HuH-7 (cell line): ENCODE results near the gene ZNF727.
"Not testable (repeated sequence)": the region's sequence is repeated elsewhere in the genome, so short reads cannot be mapped to it uniquely, and the experiment has no call there.

Experiments
- DNase-seq: peaks from one replicate; pipeline ENCODE4 v3.0.0; 2011; ENCODE audit warnings: low spot score

ZNF727 gene

DNA sequence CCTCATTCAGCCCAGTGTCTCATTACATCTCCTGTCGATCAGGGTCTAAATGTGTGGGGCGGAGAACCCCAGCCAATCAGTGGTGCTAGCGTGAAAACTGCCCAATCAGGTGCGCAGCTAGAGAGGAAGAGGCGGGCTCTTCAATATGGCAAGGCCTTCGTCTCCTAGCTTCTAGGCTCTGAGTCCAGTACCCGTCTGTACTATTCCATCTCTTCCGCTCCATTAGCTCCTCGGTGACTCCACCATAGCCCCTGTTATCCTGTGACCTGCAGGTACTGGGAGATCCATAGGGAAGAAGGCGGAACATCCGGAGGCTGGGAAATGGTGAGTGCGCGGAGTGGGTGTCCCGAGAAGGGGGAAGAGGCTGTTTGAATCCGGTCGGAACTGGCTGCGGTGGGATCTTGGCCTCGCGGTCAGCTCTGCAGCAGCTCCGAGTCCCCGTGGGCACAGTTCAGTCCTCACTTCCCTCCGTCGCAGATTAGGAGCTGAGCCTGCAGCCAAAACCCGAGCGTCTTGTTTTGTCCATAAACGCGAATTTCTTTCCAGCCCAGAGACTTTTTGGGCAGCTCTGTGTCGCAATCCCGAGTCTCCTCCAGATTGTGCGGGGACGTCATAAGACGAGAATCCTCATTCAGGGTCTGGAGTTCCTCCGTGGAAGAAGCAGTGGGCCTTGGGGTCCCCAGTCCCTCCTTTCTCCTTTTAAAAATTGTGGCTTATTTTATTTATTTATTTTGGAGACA lies at the start of gene ZNF727:
Gene ZNF727 (plus strand): TSS at position 134 of the 740 bp plus-strand sequence. CDS start 188 bp downstream, at position 322.
- no peak for DNase-seq

DNA sequence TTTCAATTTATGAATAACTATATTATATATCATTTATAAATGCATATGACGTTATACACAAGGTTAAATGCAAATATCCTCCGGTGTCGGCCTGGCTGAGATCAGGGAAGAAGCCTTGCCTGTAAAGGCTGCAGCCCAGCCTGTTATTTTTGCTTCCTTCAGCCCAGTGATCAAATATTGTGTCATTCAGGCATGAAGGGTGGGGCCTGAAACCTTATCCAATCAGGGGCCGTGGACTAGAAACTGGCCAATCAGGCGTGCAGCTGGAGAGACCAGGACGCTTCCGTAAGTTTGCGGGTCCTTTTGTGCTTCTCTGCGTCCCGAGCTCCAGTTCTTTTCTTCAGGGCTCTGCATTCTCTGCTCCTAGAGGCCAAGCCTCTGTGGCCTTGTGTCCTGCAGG lies 46.7 kb upstream of the ZNF727 start, which contains the start of gene ZNF722:
Gene ZNF722 (plus strand): TSS at position 301 of the 400 bp plus-strand sequence. CDS start 113 bp downstream, outside the sequence.
- no peak for DNase-seq

- DNase-seq = not testable (repeated sequence)
Measured at GRCh38 chr7:64015496-64015895, 29.7 kb upstream of the ZNF727 start.

DNA sequence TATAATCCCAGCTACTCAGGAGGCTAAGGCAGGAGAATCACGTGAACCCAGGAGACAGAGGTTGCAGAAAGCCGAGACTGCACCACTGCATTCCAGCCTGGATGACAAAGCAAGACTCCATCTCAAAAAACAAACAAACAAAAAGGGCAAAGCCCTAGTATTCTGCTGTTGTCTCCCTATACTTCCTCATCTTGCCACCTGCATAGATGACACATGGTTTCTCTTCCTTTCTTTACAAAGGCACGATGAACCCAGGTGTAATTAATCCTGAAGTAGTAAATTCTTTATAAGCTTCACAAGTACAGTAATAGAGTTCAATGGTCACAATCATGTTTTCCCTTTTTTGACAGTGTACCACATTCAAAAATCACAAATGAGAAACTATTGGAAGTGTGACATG lies 9.8 kb upstream of the ZNF727 start:
- DNase-seq = no peak

DNA sequence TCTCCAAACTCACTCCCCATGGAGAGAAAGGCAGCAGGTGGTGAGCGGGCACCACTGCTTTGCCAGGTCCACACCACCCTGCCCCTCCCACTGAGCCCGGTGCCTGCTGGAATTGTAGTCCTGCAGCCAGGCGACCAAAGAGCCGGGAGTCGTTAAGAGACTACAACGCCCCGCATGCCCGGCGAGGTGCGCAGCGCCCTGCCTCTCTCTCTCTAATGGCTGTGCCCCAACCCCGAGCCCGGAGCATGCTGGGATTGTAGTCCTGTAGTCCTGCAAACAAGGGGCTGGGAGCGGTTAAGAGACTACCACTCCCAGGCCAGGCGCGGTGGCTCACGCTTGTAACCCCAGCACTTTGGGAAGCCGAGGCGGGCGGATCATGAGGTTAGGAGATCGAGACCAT lies 8.1 kb upstream of the ZNF727 start:
- DNase-seq = no peak

DNA sequence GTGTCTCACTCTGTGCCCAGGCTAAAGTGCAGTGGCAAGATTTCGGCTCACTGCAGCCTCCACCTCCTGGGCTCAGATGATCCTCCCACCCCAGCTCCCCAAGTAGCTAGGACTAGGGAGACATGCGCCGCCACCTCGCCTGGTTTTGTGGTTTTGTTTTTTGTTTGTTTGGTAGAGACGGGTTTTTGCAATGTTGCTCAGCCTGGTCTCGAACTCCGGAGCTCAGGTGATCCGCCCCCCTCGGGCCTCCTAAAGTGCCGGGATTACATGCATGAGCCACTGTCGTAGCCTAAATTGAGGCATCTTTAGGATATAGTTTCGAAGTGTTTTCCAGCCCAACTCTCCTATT lies 781 bp downstream of the ZNF727 start:
- DNase-seq = no peak

DNA sequence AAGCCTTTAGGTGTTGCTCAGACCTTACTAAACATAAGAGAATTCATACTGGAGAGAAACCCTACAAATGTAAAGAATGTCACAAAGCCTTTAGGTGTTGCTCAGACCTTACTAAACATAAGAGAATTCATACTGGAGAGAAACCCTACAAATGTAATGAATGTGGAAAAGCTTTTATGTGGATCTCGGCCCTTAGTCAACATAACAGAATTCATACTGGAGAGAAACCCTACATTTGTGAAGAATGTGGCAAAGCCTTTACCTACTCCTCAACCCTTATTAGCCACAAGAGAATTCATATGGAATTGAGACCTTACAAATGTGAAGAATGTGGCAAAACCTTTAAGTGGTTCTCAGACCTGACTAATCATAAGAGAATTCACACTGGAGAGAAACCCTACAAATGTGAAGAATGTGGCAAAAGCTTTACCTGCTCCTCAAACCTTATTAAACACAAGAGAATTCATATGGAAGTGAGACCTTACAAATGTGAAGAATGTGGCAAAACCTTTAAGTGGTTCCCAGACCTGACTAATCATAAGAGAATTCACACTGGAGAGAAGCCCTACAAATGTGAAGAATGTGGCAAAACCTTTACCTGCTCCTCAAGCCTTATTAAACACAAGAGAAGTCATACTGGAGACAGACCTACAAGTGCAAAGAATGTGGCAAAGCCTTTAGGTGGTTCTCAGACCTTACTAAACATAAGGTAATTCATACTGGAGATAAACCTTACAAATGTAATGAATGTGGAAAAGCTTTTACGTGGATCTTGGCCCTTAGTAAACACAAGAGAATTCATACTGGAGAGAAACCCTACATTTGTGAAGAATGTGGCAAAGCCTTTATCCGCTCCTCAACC lies 32.8 kb downstream of the ZNF727 start:
- DNase-seq = not testable (repeated sequence)

DNA sequence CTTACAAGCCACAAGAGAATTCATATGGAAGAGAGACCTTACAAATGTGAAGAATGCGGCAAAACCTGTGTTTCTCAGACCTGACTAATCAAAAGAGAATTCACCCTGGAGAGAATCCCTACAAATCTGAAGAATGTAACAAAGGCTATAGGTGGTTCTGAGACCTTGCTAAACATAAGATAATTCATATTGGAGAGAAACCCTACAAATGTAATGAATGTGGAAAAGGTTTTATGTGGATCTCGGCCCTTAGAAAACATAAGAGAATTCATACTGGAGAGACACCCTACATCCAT lies 33.4 kb downstream of the ZNF727 start:
- no peak for DNase-seq

DNA sequence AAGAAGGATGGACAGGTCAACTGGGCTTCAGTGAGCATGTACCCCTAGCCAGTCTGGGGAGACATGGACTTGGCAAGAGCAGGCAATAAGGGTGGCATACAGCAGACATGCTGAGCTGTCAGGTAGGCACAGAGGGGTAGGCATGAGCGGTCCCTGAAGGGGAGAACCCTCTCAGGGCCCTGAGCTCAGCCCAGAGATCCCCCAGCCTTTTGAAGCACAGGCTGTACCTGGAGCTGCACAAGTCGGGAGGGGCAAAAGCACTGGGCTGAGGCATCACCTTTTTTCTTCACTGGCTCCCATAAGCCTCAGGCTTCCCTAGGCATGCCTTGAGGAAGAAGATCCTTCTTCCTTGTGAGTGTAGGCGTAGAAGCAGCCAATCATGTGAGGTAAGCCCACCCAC lies 42.3 kb downstream of the ZNF727 start:
- DNase-seq = no peak

DNA sequence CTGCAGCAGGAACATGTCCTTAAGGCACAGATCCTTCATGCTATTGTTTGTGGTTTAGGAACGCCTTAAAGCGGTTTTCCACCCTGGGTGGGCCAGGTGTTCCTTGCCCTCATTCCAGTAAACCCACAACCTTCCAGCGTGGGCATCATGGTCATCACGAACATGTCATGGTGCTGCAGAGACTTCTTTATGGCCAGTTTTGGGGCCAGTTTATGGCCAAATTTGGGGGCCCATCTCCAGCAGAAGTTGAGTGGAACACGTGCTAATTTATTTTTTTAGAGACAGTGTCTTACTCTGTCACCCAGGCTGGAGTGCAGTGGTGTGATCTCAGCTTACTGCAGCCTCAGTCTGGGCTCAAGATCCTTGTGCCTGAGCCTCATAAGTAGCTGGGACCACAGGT lies 43.6 kb downstream of the ZNF727 start:
- DNase-seq = not testable (repeated sequence)
